C4-2B (cell line): ENCODE measurements around the gene GRM4.

Source experiments
- H3K27ac ChIP-seq: fragments of 450-650 bp; 2 replicates; pipeline ENCODE4 v1.5.1; 2017
- CTCF ChIP-seq: fragments of 450-650 bp; conservative IDR thresholded peaks from 2 replicates; pipeline ENCODE4 v1.5.1; 2017; ENCODE audit warnings: mild to moderate bottlenecking
- ZFX ChIP-seq: fragments of 450-650 bp; IDR thresholded peaks from 2 replicates; pipeline ENCODE4 v1.6.1; 2017

The GRM4 gene

GRCh38 chr6:34075906-34076305 is 70.0 kb downstream of the GRM4 start:
- no peak for TF ChIP-seq ZFX
- TF ChIP-seq CTCF = no peak
- H3K27ac ChIP-seq = no peak overlapping the region

- TF ChIP-seq CTCF (no peak), ZFX (no peak)
- no peak overlapping the region for H3K27ac ChIP-seq
Measured at GRCh38 chr6:34074064-34074742, 71.7 kb downstream of the GRM4 start.

GRCh38 chr6:34073540-34073939 is 72.3 kb downstream of the GRM4 start:
- H3K27ac ChIP-seq = no peak overlapping the region
- TF ChIP-seq CTCF (no peak), ZFX (no peak)

GRCh38 chr6:34072727-34073126 is 73.2 kb downstream of the GRM4 start:
- TF ChIP-seq CTCF (no peak), ZFX (no peak)
- no peak overlapping the region for H3K27ac ChIP-seq

- H3K27ac ChIP-seq = no peak overlapping the region
- TF ChIP-seq CTCF (no peak), ZFX (no peak)
Measured at GRCh38 chr6:34071884-34072379, 74.0 kb downstream of the GRM4 start.

GRCh38 chr6:34071136-34071883 is 74.6 kb downstream of the GRM4 start:
- TF ChIP-seq CTCF (no peak), ZFX (no peak)
- H3K27ac ChIP-seq = no peak overlapping the region

- H3K27ac ChIP-seq = no peak overlapping the region
- TF ChIP-seq CTCF (no peak), ZFX (no peak)
Measured at GRCh38 chr6:34070315-34071135, 75.4 kb downstream of the GRM4 start.
